ENCODE data around the gene WDR27.

DNA sequence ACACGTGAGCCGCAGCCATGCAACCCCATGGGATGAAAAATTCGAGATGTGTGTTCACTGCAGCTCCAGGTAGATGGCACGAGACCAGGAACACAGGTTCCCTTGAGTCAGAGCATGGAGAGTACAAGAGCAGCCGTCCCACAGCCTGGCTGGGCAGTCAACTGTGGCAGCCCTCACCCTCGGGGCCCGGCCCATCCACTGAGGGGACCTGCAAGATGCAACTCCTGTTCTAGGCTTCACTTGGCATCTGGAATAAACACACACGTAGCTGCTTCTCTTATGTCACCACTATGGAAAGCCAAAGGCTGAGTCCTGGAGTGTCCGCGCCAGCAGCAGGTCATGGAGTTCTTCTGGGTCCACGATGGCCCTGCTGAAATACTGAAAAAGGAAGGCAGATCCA is 77.0 kb downstream of the WDR27 start:
- TF ChIP-seq POLR2A (IDR thresholded peaks at IDR 0.05) (no peak), CTCF (IDR thresholded peaks at IDR 0.05) (no peak)

Measured in esophagus squamous epithelium (tissue), 4 donors.